HG03571 (cell line): ENCODE data around the gene C6orf141.
"Not testable (repeated sequence)": the region's sequence is repeated elsewhere in the genome, so short reads cannot be mapped to it uniquely, and the experiment has no call there.

Experiments
- ATAC-seq: cut with Tn5 transposase; IDR thresholded peaks from one replicate; pipeline ENCODE4 v1.9.1; 2021; ENCODE audit not compliant: unreplicated experiment

The C6orf141 gene

GRCh38 chr6:49570474-49571079, 20.1 kb downstream of the C6orf141 start:
- no peak for ATAC-seq

DNA sequence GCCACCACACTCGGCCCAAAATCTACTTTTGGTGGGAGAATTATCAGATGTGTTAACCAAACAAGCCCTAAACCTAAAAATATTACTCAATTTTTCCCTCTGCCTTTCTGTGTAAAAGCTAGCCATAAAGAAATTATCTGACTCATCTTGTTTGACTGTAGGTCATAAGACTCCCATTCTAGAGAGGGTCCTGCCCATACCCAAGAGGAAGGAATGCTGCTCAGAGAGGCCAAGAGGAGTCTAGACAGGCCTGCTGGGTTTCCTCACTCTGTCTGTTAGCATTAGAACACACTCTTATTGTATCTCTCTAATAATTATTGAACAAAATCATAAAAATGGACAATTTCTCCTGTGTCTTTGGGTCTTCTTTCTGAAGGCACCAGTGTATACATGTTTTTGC, 26.1 kb downstream of the C6orf141 start:
- no peak for ATAC-seq

DNA sequence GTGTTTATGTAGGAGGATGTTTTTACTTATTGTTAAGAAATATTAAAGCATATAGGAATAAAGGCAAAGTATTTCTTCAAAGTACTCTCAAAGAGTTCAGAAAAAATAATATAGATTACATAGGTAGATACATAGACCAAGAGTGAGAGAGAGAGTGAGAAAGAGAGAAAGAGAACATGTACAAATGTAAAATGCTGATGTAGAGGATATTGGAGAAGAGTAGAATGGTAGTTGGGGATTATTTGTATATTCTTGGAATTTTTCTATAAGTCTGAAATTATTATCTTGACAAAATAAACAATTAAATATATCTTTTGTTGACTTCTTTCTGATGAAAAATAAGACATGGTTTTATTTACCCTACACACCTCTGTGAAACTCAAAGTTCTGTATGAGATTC, 29.2 kb downstream of the C6orf141 start:
- no peak for ATAC-seq

DNA sequence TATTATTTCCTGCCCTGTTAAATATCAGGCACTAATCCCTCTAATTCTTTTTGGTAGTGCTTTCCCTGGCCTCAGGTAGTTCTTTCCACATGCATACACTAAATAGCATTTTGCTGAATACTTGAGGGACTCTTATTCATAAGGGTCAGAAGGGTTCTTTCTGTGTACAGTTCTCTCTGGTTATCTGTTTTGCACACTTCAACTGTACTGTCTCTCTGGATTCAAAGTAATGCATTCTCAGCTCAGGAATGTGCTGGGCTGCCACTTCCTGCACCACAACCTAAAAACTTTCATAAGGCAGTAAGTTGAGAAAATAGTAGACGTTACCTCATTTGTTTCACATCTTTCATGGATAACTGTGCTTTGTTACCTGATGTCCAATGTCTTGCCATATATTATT, 32.1 kb downstream of the C6orf141 start:
- no peak for ATAC-seq

DNA sequence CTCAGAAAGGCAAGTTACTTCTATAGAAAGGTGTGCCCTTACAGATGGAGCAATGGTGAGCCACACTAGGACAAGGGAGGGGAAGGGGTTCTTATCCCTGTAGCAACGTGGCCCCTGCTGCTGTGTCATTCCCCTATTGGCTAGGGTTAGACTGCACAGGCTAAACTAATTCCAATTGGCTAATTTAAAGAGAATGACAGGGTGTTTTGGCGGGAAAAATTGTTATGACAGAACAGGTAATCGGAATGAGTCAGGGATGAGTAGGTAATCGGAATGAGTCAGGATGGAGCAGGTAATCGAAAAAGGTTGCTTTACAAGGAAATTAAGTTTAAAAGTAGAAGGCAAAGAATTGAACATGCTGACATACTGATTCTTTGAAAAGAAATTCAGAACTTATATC, 36.8 kb downstream of the C6orf141 start:
- not testable (repeated sequence) for ATAC-seq
